Measurements from ENCODE around the gene VPS25.

The VPS25 gene

GRCh38 chr17:42796066-42796758, 23.0 kb downstream of the VPS25 start:
- DNase-seq = no peak

DNA sequence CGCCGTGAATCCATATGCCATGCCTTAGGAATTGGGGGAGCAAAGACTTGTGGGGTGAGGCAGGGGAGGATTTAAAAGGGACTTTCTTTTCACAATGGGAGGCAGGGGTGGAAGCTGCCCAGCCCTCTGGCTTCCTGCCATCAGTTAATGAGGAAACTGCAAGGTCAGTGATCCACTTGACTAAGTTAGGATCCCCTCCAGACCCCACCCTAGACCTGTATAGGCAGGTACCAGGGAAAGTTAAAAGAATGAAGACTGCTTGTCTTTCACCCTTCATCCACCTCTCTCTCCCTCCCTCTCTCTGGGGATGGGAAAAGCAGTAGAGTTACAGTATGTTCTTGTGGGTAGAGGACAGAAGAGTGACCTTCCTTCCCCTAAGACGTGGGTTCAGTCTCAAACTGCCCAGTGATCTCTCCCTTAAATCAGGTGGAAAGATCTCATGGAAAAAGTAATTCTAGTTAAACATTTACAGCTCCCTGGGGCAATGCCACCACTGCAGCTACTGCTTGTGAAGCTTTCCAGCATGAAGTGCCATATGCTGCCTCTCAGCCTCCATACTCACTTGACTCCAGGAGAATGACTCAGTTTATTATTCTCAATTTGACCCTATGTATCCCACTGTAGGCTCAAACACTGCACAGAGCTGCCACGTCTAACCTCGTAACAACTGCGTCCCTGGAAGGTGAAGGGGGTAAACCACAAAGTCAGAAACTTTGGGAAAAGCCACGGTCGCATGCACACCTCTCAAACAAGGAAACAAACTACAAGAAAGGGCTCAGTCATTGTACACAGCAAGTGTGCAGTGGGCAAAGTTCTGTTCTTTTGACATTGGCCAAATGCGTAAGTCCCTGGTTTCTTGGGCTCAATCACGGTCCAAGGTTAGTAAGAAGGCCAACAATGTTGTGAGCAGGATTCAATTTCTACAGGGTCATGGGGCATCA, 24.1 kb downstream of the VPS25 start:
- peak; percentile 8 for DNase-seq

- no peak for DNase-seq
Observed at GRCh38 chr17:42798011-42798382, 24.7 kb downstream of the VPS25 start.

DNA sequence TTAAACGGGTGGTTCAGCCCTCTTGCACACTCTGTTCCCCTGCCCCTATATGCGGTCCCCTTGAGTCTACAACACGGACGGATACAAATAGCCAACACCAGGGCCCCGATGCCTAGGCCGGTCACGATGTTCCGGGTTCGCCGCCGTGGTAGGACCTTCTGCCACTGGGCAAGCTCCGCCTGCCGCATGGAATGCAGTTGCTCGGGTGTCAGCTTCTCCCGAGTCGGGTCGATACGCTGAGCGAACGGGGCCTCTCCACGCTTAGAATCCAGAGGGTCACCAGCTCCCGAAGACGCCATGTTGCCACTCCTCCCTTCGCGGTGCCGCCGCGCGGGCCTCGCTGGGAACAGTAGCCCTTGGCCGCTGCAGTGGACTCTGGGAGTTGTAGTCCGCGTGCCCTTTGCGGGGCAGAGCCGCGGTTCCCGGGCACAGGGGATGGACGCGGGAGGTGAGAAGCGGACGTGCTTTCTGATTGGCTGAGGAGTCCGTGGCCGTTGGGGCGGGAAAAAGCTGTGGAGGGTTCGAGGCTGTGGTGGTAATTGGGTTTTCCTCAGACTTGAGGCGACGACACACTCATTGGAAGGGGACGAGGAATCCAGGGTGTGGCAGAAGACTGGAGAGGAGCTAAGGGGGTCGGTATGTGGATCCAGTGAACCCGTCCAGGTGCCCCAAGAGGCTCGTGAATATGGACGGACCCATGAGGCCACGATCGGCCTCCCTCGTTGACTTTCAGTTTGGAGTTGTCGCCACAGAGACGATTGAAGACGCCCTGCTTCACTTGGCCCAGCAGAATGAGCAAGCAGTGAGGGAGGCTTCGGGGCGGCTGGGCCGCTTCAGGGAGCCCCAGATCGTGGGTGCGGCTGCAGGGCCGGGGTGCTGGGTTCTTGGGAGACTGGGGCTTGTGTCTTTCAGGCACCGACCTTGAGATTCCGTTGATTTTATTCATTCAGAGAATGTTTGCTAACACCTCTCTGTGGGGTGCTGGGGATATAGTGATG, 25.4 kb downstream of the VPS25 start, which contains the start of the genes CNTD1 and COA3:
CNTD1 (plus strand) TSS at position 479 of the 998 bp plus-strand sequence; CDS start at position 686, 207 bp downstream.
COA3 (minus strand) TSS at position 322 of the 998 bp plus-strand sequence; CDS start at position 299, 23 bp downstream.
- peak; percentile 82 for DNase-seq

DNA sequence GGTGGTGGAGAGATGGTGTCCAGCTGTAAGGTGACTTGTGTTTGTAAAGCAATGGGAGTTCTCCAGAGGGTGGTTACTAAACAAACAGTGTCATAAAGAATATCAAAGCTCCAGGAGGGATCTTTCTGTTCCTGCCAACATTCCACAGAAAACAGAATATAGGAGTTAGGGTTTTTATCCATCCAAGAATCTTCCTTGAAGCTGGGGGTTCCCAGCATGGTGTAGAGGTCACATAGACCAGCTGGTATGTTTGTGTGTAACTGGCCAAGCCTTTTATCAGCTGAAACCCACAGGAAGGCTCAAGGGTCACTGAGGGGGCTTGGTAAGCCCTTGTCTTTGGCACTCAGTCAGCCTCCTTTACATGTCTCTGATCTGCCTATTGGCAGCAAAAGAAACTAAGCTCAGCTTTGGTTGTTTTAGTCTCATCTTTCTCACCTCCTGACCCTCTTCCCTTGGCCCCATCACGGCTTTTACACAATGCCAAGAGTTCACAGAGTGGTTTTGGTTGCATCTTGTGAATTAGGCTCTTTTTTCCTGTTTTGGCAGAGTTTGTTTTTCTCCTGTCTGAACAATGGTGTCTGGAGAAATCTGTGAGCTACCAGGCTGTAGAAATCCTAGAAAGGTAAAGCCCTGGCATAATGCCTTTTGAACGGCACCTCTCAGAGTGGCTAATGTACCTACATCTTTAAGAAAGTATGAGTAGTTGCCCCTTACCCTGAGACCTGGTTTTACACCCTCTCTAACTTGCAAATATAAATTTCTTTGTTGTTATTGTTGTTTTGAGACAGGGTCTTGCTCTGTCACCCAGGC, 30.0 kb downstream of the VPS25 start:
- no peak for DNase-seq

DNA sequence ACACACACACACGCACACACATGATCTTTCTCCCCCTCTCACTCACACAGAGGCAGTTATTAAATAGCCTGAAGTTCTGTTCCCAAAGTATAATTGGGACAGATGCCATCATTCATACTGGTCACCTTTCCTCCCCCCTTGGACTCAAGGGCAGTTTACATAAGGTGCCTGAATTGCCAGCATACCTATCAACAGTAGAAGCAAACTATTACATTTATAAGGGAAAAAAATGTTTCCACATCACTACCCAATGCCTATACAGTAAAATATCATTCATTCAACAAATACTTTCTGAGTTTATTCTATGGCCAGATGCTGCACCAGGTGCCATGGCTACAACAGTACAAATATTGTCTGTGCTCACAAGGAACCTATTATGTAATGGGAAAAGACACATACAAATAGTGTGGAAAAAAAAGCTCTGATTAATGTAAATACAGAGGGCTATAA, 31.7 kb downstream of the VPS25 start:
- no peak for DNase-seq

GRCh38 chr17:42806249-42806648, 33.0 kb downstream of the VPS25 start:
- DNase-seq = no peak

DNA sequence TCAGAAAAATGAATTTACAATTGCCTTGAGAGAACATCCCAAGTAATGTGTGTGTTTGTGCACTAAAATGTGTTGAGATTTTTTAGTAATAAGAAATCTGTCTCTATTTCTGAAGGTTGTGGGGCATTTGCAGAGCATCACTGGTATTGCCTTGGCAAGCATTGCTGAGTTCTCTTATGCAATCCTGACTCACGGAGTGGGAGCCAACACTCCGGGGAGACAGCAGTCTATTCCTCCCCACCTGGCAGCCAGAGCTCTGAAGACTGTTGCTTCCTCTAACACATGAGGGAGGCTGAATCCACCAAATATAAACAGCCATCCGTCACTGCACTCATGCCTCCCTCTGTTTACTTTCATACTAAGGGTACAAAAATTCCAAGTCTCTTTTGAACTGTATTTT, 36.0 kb downstream of the VPS25 start:
- DNase-seq = no peak

- DNase-seq = no peak
Observed at GRCh38 chr17:42814633-42815399, 41.6 kb downstream of the VPS25 start.

DNA sequence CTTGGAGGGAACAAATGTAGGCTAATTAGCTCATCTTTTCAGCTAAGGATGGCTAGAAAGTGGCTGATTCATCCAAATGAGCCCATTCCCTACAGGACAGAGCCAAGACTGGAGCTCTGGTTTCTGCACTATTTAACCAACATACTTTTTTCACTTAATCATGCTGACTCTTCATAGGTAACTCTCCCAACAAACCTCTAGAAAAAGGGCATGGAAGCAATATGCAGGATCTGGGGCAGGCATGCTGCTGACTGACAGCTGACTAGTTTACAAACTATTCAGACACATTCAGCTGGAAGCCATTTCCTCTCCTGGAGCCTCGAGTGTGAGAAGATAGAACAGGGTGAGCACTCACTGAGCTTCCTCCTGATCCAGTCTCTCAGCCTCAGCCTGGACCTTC, 44.6 kb downstream of the VPS25 start:
- DNase-seq = no peak

- no peak for DNase-seq
Observed at GRCh38 chr17:42818379-42818778, 45.1 kb downstream of the VPS25 start.

- DNase-seq = peak; percentile 35
Observed at GRCh38 chr17:42819939-42820535, 46.8 kb downstream of the VPS25 start.

DNA sequence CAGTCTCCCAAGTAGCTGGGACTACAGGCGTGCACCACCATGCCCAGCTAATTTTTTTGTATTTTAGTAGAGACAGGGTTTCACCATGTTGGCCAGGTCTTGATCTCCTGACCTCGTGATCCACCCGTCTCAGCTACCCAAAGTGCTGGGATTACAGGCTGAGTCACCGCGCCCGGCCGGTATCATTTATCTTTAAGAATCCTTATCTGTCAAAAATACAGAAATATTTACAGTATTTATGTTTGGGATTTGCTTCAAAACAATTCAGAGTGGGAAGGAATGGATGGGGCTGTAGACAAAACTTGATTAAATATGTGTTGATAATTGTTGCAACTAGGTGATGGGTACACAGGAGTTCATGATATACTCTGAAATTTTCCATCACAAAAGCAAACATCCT, 47.9 kb downstream of the VPS25 start:
- DNase-seq = no peak

DNA sequence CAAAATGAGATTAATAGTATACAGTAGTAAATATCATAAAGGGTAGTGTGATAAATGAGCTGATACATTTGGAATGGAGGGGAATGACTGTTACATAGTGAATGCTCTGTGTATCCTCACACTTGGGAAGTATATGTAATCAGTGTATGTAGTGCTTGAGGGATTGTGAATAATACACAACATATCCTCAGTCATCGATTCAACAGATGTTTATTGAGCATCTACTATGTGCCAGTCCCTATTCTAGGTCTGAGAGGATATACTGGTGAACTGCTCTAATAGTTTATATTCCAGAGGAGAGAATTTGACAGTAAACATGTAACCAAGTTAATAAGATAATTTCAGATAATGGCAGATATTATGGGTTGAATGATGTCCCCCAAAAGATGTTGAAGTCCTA, 54.2 kb downstream of the VPS25 start:
- DNase-seq = no peak
